H54 (cell line): ENCODE data around the gene MATN1.
A peak's percentile ranks its signal among the peaks of the same experiment; 100 is the strongest.
"Not testable (repeated sequence)": the region's sequence is repeated elsewhere in the genome, so short reads cannot be mapped to it uniquely, and the experiment has no call there.

Source experiments
- DNase-seq: peaks from one replicate; pipeline ENCODE4 v3.0.0; 2011; ENCODE audit warnings: low spot score, mixed read lengths; ENCODE audit not compliant: insufficient read length
- FAIRE-seq: peaks from 3 replicates; lab custom pipeline; 2011; peaks lifted over from hg19 to GRCh38; lab: Jason Lieb, UNC
- POLR2A ChIP-seq: IDR thresholded peaks from 2 replicates; pipeline ENCODE4 v1.6.1; 2011; ENCODE audit warnings: low read depth, mild to moderate bottlenecking, low read length

The MATN1 gene, protein sequence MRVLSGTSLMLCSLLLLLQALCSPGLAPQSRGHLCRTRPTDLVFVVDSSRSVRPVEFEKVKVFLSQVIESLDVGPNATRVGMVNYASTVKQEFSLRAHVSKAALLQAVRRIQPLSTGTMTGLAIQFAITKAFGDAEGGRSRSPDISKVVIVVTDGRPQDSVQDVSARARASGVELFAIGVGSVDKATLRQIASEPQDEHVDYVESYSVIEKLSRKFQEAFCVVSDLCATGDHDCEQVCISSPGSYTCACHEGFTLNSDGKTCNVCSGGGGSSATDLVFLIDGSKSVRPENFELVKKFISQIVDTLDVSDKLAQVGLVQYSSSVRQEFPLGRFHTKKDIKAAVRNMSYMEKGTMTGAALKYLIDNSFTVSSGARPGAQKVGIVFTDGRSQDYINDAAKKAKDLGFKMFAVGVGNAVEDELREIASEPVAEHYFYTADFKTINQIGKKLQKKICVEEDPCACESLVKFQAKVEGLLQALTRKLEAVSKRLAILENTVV

GRCh38 chr1:30723331-30723755 lies at the start of gene MATN1:
Gene MATN1, minus strand, starts transcription at chr1:30723585. Its CDS starts 34 bp downstream, at chr1:30723551.
- DNase-seq (no peak), FAIRE-seq (no peak)
- no peak for TF ChIP-seq POLR2A

GRCh38 chr1:30771005-30771404 lies 47.6 kb upstream of the MATN1 start:
- no peak for FAIRE-seq
- no peak for TF ChIP-seq POLR2A

GRCh38 chr1:30770150-30770549 lies 46.8 kb upstream of the MATN1 start:
- no peak for TF ChIP-seq POLR2A
- FAIRE-seq: no peak
- no peak for DNase-seq

More at GRCh38 chr1:30771005-30771404, 47.6 kb upstream of the MATN1 start:
- no peak for DNase-seq

DNA sequence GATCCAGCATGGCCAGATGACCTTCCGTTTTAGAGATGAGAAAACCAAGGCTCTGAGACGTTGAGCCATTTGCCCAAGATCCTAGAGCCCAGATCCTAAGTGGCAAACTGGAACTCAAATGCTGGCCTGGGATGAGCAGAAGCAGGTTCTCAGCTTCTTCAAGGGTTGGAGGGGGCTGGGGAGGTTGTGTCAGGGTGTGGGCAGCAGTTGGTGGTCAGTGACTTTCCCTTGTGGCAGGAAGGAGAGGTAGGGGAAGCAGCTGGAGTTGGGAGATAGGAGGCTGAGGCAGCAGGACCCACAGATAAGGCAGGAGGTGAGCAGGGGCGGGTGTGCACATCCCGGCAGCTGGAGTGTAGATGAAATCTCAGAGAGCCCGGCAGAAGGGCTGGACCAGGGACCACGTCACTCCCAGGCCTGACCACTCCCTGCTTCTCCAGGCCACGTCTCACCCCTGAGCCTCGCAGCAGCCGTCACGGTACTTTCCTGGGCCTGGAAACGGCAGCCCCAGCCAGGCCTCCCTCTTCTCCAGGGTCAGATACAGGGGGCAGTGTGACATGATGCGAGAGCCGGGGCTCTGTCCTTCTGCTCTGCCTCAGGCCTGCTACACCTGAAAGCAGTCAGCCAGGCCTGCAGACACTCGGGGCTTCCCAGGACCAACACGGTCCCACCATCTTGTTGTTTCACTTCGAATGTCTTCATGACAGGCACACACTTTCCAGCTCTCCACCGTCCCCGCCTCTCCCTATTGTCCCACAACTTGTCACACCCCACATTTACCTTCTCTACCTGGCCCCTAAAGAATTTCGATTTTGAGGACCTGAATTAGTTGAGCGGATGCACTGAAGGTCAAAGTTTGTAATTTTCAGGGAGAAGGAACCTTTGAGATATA lies 45.7 kb upstream of the MATN1 start:
- FAIRE-seq (no peak), DNase-seq (no peak)
- TF ChIP-seq POLR2A: no peak

DNA sequence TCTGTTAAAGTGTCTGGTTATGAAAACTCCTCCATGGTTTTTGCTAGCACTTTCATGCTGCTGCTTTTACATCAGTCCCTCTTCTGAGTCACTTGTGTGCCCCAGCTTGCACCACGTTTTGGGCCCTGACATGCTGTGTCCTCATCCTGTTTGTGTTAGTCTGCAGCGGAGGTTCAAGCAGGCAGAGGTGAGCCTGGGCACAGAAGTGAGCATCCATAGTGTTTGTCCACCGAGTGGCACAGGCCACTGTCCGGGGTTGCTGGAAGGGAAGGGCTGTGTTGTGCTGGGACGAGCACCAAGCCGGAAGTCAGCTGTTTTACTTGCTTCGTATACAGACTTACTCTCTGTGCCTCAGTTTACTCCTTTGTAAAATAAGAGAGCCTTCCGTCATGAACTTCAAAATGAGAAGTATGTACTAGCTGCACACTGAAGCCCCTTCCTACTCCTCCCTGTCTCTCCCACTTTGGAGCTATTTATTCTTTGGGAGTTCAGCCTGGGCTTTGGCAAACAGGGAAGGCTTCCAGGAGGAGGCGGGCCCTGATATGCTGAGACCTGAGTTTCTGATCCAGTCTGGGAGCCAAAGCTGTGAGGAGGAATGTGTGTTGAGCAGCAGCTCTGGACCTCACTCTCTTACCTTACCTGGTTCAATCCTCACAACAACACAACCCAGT lies 44.9 kb upstream of the MATN1 start:
- FAIRE-seq: no peak
- no peak for DNase-seq
- no peak for TF ChIP-seq POLR2A

GRCh38 chr1:30766948-30767347 lies 43.6 kb upstream of the MATN1 start:
- not testable (repeated sequence) for FAIRE-seq

GRCh38 chr1:30765556-30766434 lies 42.4 kb upstream of the MATN1 start:
- DNase-seq (no peak), FAIRE-seq (no peak)
- TF ChIP-seq POLR2A: no peak

More at GRCh38 chr1:30766948-30767347, 43.6 kb upstream of the MATN1 start:
- not testable (repeated sequence) for DNase-seq

GRCh38 chr1:30764939-30765555 lies 41.7 kb upstream of the MATN1 start:
- DNase-seq: no peak
- FAIRE-seq: no peak
- no peak for TF ChIP-seq POLR2A

DNA sequence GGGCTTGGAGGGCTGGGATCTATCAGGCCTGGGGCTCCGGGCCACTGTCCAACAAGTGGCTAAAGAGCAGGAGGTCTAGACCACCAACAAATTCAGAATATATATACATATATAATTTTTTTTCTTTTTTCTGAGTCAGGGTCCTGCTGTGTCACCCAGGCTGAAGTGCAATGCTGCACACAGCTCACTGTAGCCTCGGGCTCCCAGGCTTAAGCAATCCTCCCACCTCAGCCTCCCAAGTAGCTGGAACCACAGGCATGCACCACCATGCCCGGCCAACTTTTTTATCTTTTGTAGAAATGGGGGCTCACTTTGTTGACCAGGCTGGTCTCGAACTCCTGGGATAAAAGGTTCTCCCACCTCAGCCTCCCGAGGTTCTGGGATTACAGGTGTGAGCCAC lies 41.0 kb upstream of the MATN1 start:
- no peak for TF ChIP-seq POLR2A
- FAIRE-seq (no peak), DNase-seq (no peak)

DNA sequence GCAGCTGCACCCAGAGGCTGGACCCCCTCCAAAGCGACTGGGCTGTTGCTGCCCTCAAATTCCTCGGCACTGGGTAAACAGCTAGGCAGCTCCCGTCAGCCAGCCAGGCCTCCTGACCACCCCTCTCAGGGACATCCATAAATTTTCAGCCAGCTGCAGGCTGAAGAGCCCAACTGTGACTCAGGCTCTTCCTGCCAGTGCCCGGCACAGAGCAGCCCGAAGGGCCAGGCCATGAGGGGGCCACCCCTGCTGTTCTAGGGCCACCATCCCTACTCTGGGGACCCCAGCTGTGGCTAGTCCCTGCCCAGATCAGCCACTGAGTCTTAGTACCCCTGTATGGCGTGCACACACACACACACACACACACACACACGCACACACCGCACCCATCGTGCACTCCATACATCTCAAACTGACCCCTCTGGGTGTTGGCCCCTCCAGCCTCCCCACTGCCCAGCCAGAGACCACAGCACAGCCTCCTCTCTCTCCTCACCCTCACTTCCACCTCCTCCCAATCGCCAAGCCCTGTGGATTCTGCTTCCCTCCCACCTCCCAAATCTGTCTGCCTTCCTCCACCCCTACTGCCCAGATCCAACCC lies 40.4 kb upstream of the MATN1 start:
- DNase-seq (peak; percentile 61), FAIRE-seq (no peak)
- TF ChIP-seq POLR2A: no peak

DNA sequence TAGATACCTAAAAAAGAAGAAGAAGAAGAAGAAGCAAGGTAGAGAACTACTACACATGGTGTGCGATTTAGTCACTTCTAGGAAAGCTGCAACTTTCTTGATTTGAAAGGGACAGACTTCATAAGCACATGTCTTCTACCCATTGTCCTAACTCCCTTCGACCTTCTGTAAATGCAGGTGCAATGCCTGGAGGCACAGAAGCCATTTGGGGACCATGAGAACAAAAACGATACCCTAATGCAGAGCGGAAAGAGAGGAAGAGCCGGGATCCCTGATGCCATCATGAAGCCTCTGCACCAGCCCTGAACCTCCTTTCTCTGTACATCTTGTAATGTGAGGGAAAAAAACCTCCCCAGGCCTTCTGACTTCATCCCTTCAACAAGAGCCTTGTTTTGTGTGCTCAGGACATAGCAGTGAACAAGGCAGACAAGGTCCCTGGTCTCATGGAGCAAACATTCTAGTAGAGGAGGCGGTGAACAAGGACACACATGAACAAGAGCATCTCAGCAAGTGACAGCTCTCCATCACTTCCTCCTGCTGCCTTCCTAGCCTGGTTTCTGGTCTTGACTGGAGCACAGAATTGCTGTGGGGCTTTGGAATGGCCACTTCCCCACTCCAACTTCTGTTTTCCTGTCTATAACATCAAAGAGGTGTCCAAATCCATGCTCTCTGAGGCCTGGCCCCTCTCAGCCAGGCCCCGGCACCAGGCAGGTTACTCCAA lies 39.7 kb upstream of the MATN1 start:
- FAIRE-seq: no peak
- no peak for TF ChIP-seq POLR2A

More for the DNA sequence above, 39.7 kb upstream of the MATN1 start:
- no peak for DNase-seq
